Pancreas (tissue), 10 donors: ENCODE measurements around the gene IGSF11. TPM values are rescaled to one million over a fixed set of nuclear protein-coding genes. Genes with fewer than 3 reads are reported as not detected.

ENCODE experiments used
- ATAC-seq, 4 donors: fragments of 200-7000 bp; cut with Tn5 transposase; one replicate each; pipeline versions ENCODE4 v1.8.0 to v1.9.1; 2020; ENCODE audit warnings: mild to moderate bottlenecking in 4 of 4, moderate library complexity in 4 of 4
- DNase-seq, 6 donors: peaks; one replicate each; pipeline ENCODE4 v3.0.0-alpha.2; 2020
- FAIRE-seq: peaks from 2 replicates; lab custom pipeline; 2012; peaks lifted over from hg19 to GRCh38; lab: Jason Lieb, UNC
- H3K27ac ChIP-seq, 4 donors: fragments of 200-600 bp; sonication (generic); 1 replicate in 3 of 4; 2 replicates in 1 of 4; pipeline versions ENCODE4 v1.5.0 to v1.8.0; 2020
- H3K27me3 ChIP-seq, 4 donors: fragments of 200-600 bp; one replicate each; pipeline ENCODE4 v1.8.0; 2021
- H3K36me3 ChIP-seq, 3 donors: fragments of 200-600 bp; sonication (generic) in 1 of 3; one replicate each; pipeline versions ENCODE4 v1.5.0 to v1.8.0; 2020 to 2021
- H3K4me1 ChIP-seq, 3 donors: fragments of 200-600 bp; one replicate each; pipeline ENCODE4 v1.8.0; 2021
- H3K4me3 ChIP-seq, 4 donors: fragments of 200-600 bp; sonication (generic) in 2 of 4; one replicate each; pipeline versions ENCODE4 v1.5.0 to v1.8.0; 2020 to 2021
- H3K9me3 ChIP-seq, 4 donors: fragments of 200-600 bp; one replicate each; pipeline ENCODE4 v1.8.0; 2021
- WGBS, 2 donors: extraction: QIAGEN DNeasy Blood & Tissue Kit; methylation state at CpG; one replicate each; pipeline ENCODE4 v1.1.7; 2013; 5-methylcytosine and 5-hydroxymethylcytosine counted together
- intact Hi-C, 3 donors: fragments of 100-400 bp; cut with DNase I; formaldehyde crosslinking; loops; one replicate each; pipeline versions ENCODE4 v1.11.1 to v1.14.2; 2022
- polyA plus RNA-seq, 2 donors: library from polyadenylated mRNA; stranded (reverse); fragments of 200-250 nt; gene quantifications; one replicate each; pipeline ENCODE4 v1.2.3, GENCODE V29; 2013
- total RNA-seq, 6 donors: library from RNA; stranded (reverse); fragmentation: NEBNext Ultra II Directional in 4 of 6; extraction: Animal tissue kit (Norgen Biotek cat#: 25700) in 4 of 6; gene quantifications; one replicate each; pipeline versions ENCODE4 v1.2.1 to v1.2.4, GENCODE V29; 2021 to 2023
- TF ChIP-seq, protein P1 (sequence below), 4 donors: fragments of 200-600 bp; sonication (generic) in 3 of 4; IDR thresholded peaks; one replicate each; pipeline versions ENCODE4 v1.5.0 to v1.8.0; 2021; ENCODE audit warnings: antibody characterized with exemption in 4 of 4
- donor health status: healthy with polysubstance abuse.
- donor health status: DM: no; HTN: no; CAD: no; lungs with moderate emphysema.
- donor health status: DM: no; HTN: no; CAD: no.
- donor health status: control.
- donor health status: control.
- donor health status: Bipolar disorder and iron deficiency.
- donor health status: DM: yes; HTN: yes; CAD: no.
- donor health status: DM: no; HTN: no; CAD: no.
- donor health status: DM: no; HTN: no; CAD: no.
- donor health status: DM: yes; HTN: yes; CAD: no.

The IGSF11 gene
- total and polyA plus RNA-seq, 8 donors, result 1.5 to 6.4 (median 3.3) TPM

- Histone ChIP-seq H3K27ac (no peak overlapping the region), H3K27me3 (no peaks in the 10 kb centered on the region), H3K4me3 (no peak overlapping the region), H3K9me3 (no peaks in the 10 kb centered on the region), H3K4me1 (no peaks in the 10 kb centered on the region), H3K36me3 (no peaks in the 10 kb centered on the region)
- DNase-seq (no peak), ATAC-seq (no peak), FAIRE-seq (no peak)
- intact Hi-C loops, result no loop called here
- TF ChIP-seq, protein P1, sequence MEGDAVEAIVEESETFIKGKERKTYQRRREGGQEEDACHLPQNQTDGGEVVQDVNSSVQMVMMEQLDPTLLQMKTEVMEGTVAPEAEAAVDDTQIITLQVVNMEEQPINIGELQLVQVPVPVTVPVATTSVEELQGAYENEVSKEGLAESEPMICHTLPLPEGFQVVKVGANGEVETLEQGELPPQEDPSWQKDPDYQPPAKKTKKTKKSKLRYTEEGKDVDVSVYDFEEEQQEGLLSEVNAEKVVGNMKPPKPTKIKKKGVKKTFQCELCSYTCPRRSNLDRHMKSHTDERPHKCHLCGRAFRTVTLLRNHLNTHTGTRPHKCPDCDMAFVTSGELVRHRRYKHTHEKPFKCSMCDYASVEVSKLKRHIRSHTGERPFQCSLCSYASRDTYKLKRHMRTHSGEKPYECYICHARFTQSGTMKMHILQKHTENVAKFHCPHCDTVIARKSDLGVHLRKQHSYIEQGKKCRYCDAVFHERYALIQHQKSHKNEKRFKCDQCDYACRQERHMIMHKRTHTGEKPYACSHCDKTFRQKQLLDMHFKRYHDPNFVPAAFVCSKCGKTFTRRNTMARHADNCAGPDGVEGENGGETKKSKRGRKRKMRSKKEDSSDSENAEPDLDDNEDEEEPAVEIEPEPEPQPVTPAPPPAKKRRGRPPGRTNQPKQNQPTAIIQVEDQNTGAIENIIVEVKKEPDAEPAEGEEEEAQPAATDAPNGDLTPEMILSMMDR (IDR thresholded peaks at IDR 0.05), result no peak
- WGBS, 2 donors, result 86 to 97% methylated on average over 1 of the region's 1 CpG
These were observed 78.6 kb downstream of the IGSF11 start for GRCh38 chr3:118955914-118956556.

DNA sequence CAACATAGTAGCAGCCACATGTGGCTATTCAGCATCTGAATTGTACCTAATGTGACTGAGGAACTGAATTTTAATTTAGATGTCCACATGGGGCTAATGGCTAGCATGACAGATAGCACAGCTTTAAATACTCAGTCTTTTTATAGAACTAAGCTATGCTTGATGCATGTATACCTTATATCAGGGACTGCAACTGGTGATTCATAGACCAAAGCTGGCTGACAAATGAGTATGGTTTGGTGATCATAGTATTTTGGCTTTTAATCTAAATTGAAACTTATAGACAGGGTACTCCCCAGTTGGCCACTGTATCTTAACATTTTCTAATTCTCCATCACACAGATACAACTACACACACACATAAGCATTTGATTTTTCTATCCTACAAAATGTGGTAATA, 83.6 kb downstream of the IGSF11 start:
- no peak overlapping the region for H3K4me3 ChIP-seq
- no peak for ATAC-seq

GRCh38 chr3:118949113-118949760, 85.4 kb downstream of the IGSF11 start:
- intact Hi-C loops, result no loop called here
- WGBS, 2 donors, result 80 to 87% methylated on average over 1 of the region's 1 CpG
- FAIRE-seq, result no peak

More for the DNA sequence above, 83.6 kb downstream of the IGSF11 start:
- FAIRE-seq (no peak), DNase-seq (no peak)
- intact Hi-C loops, result no loop called here
- H3K4me1 ChIP-seq, result no peaks in the 10 kb centered on the region
- no peaks in the 10 kb centered on the region for H3K27me3 ChIP-seq
- no peaks in the 10 kb centered on the region for H3K9me3 ChIP-seq
- no peak overlapping the region for H3K27ac ChIP-seq
- no peaks in the 10 kb centered on the region for H3K36me3 ChIP-seq
- TF ChIP-seq, protein P1 (IDR thresholded peaks at IDR 0.05), result no peak

GRCh38 chr3:118948146-118948545, 86.5 kb downstream of the IGSF11 start:
- ATAC-seq (no peak), FAIRE-seq (no peak), DNase-seq (no peak)
- no peak overlapping the region for H3K4me3 ChIP-seq
- 85 to 88% methylated on average over 5 of the region's 5 CpGs for WGBS, 2 donors
- TF ChIP-seq, protein P1 (IDR thresholded peaks at IDR 0.05), result no peak
- H3K27me3 ChIP-seq, result no peaks in the 10 kb centered on the region
- no peak overlapping the region for H3K27ac ChIP-seq
- no peaks in the 10 kb centered on the region for H3K4me1 ChIP-seq
- H3K9me3 ChIP-seq, result no peaks in the 10 kb centered on the region
- no peaks in the 10 kb centered on the region for H3K36me3 ChIP-seq
- intact Hi-C loops, result no loop called here

More at GRCh38 chr3:118949113-118949760, 85.4 kb downstream of the IGSF11 start:
- no peak overlapping the region for H3K4me3 ChIP-seq
- no peaks in the 10 kb centered on the region for H3K4me1 ChIP-seq
- H3K27ac ChIP-seq, result no peak overlapping the region
- TF ChIP-seq, protein P1 (IDR thresholded peaks at IDR 0.05), result no peak
- no peaks in the 10 kb centered on the region for H3K27me3 ChIP-seq
- no peaks in the 10 kb centered on the region for H3K9me3 ChIP-seq
- DNase-seq (no peak), ATAC-seq (no peak)
- H3K36me3 ChIP-seq, result no peaks in the 10 kb centered on the region

DNA sequence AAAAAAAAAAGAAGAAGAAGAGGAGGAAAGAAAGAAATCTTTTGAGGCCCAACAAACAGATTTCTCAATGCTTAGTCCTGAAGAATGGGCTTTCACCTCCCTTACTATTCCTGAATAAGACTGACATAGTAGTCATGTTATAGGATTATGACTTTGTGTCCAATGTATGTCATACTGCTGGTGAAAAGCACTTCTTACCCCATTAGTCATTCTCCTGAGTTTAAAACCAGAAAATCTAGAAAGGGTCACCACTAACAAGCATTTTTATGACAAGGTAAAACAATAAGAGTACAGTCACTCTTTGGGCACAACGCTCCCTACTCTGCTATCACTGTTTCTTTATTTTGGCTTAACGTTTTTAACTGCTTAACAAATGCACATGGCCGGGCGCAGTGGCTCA, 88.2 kb downstream of the IGSF11 start:
- H3K4me3 ChIP-seq, result no peak overlapping the region
- no peak overlapping the region for H3K27ac ChIP-seq
- ATAC-seq, result no peak
- WGBS, 2 donors, result 79 to 80% methylated on average over 4 of the region's 4 CpGs
- DNase-seq, result no peak
- H3K27me3 ChIP-seq, result no peaks in the 10 kb centered on the region
- intact Hi-C loops, result no loop called here
- H3K36me3 ChIP-seq, result no peaks in the 10 kb centered on the region
- H3K9me3 ChIP-seq, result peaks cover 0 to 1% (median 0%) of the 10 kb centered on the region in 4 donors
- H3K4me1 ChIP-seq, result no peaks in the 10 kb centered on the region
- FAIRE-seq, result no peak
- TF ChIP-seq, protein P1 (IDR thresholded peaks at IDR 0.05), result no peak
